ENCODE results near the gene RFX4.
A peak's percentile ranks its signal among the peaks of the same experiment; 100 is the strongest.

RFX4 gene

GRCh38 chr12:106692896-106693820, 110.4 kb downstream of the RFX4 start:
- FAIRE-seq: no peak

- FAIRE-seq: no peak
These were observed 113.3 kb downstream of the RFX4 start for GRCh38 chr12:106696071-106696470.

- FAIRE-seq: no peak
These were observed 114.0 kb downstream of the RFX4 start for GRCh38 chr12:106696681-106697417.

GRCh38 chr12:106704081-106704480, 121.3 kb downstream of the RFX4 start:
- FAIRE-seq: no peak

- no peak for FAIRE-seq
These were observed 123.2 kb downstream of the RFX4 start for GRCh38 chr12:106705971-106706370.

DNA sequence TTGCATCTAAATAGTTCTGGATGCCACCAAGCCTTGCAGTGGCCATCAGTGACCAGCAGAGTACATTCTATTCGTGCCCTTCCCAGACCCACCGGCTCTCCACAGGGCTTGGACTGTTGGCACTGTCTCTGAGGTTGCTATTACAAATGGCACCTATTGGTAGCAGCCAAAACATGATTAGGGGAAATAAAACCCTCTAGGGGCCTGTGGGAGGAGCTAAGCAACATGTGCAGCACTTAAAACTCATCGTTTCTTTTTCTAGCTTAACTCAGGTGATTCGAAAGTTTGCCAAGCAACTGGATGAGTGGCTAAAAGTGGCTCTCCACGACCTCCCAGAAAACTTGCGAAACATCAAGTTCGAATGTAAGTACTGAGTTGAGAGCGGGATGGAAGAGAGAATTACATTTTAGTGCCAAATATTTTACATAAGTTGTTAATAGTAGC, 126.3 kb downstream of the RFX4 start:
- no peak for FAIRE-seq

DNA sequence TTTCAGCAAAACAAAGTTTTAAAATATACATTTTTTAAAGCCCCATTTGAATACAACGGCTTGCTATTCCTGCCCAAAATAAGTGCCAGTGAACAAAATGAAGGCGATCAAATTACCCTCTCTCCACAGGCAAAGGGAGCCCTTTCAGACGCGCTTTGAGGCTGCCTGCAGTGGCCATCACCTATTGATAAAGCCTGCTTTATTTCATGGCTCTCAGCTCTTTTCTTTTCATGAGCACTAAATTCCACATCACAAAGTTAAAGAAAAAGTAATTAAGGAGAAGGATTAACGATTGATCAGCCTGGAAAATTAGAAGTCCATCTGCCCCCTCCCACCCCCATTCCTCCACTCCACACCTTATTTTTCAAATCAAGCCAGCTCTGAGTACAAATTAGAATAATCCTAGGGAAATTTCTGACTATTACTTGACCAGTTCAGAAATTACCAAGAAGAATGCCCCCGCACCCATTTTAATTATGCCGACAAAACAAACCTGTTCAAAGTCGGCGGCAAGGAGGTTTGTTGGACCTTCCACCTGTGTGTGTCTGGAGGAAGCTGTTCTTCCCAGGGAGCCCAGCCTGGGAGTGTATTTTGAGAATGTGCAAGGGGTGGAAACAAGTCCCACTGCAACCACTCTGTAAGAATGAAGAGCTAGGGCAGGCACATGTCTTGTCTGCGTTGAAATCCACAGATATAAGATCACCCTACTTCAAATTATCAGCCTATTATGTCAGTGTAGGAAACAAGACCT, 127.5 kb downstream of the RFX4 start:
- no peak for FAIRE-seq

DNA sequence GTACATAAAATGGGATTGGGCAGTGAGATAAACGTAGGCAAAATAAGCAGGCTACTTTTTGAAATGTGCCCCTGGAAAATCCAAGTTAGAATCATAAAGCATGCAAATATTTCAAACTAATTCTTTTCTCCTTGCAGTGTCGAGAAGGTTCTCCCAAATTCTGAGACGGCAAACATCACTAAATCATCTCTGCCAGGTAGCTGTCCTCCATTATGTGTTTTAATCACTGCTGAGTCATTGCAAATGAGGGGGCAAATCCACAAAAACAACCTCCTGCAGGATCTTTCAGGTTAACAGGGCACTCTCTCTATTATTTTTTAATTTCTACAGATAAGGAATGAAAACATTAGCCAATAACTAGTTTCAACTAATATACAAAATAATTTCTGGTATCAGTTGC, 128.5 kb downstream of the RFX4 start:
- no peak for FAIRE-seq

DNA sequence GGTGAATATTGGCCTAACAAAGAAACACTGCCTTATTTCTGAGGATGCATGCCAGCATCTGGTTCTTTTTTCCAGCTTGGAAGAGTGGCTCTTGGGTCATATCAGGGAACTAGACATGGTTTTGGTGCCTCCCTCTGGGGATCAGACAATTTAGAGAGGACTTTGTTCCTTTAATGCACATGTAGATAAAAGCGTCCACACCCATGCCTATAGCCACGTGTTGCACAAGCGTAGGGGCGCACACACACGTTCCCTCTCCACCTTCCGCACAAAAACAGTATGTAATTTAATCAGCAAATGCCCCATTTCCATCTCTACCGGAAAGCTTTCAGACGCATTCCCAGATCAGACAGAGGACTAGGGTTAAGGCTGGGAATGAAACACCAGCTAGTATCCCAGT, 130.0 kb downstream of the RFX4 start:
- FAIRE-seq: no peak

DNA sequence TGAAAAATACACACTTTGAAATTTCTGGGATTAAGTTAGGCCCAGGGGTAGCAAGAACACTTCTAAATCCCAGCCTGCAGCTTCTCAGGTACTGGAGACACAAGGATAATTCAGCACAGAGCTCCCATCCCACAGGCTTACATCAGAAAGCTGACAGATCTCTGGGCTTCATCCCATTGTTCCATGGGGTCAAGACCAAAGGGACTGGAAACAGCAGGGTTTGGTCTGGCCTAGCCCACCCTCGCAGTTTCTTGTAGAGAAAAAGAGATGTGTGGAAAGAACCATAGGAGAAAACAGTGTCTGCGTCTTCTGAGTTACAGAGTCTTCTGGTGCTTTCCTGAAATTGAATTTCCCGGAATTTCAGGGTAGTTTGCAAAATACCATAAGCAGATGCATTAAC, 132.1 kb downstream of the RFX4 start:
- FAIRE-seq: no peak

GRCh38 chr12:106715582-106715981, 132.8 kb downstream of the RFX4 start:
- no peak for FAIRE-seq

GRCh38 chr12:106717673-106718072, 134.9 kb downstream of the RFX4 start:
- no peak for FAIRE-seq

DNA sequence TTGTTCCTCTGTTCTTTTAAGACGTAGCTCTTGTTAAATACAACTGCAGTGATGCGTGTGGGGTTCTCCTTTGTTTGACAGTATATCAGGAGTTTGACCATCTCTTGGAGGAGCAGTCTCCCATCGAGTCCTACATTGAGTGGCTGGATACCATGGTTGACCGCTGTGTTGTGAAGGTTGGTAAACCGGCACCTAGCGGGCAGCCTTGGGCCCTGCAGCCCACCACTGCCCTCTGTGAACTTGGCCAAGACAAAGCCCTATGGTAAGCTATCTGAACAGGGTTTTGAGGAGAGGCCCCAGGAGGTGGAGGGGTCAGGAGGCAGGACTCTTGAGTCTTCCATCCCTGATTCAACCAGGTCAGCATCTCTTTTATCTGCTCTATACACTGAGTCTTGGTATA, 137.1 kb downstream of the RFX4 start:
- no peak for FAIRE-seq

- no peak for FAIRE-seq
These were observed 137.9 kb downstream of the RFX4 start for GRCh38 chr12:106720696-106721095.

DNA sequence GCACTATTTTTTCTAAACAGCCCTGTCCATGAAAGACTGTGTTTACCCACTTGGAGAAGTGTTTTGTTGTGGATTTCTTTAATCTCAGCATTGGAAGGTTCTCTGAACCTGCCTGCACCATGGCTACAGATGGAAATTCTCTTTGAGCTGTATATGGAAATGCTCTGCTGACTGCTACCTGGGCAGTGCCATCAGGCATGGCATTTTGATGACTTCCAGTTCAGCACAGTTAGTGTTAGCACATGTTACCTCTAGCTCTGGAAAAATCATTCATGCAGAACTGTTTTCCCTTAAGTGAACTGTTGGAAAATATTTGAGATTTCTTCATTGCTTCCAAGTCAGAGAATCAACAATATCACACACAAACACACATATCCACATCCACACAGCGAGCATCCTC, 139.1 kb downstream of the RFX4 start:
- no peak for FAIRE-seq

- FAIRE-seq: no peak
These were observed 140.0 kb downstream of the RFX4 start for GRCh38 chr12:106722837-106723236.

DNA sequence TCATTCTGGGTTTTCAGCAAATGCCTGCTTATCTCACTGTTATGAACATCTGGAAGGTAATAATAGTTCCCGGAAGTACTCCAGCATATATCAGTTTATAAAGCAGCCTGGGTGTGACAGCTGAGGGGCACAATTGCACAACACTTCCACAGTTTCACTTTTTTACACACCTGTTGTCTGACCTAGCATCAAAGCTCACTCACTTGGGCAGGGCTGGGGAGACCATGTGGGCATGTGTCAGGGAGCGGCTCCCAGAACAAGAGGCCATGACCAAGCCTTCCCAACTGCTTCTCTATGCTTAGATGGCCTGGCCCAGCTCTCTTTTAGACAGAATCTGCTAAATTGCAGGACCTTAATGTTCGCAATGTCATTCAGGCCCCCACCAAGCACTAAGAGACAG, 140.6 kb downstream of the RFX4 start:
- no peak for FAIRE-seq

GRCh38 chr12:106724116-106724515, 141.3 kb downstream of the RFX4 start:
- FAIRE-seq: no peak

- FAIRE-seq: no peak
These were observed 142.1 kb downstream of the RFX4 start for GRCh38 chr12:106724934-106725333.

DNA sequence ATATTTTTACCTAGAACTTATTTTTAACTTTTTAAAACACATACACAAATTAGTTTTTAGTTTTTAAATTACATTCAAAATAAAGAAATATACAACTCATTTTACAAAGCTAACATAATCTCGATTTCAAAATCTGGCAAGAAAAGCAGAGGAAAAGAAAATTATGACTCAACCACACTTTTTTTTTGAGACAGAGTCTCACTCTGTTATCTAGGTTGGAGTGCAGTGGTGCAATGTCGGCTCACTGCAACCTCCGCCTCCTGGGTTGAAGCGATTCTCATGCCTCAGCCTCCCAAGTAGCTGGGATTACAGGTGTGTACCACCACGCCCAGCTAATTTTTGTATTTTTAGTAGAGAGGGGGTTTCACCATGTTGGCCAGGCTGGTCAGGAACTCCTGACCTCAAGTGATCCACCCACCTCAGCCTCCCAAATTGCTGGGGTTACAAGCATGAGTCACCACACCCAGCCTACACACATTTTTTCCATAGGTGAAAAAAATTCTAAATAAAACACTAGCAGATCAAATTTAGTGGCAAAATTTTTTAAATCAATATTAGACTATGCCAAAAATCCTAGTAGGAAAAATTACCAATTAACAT, 143.9 kb downstream of the RFX4 start:
- FAIRE-seq: peak; percentile 6

DNA sequence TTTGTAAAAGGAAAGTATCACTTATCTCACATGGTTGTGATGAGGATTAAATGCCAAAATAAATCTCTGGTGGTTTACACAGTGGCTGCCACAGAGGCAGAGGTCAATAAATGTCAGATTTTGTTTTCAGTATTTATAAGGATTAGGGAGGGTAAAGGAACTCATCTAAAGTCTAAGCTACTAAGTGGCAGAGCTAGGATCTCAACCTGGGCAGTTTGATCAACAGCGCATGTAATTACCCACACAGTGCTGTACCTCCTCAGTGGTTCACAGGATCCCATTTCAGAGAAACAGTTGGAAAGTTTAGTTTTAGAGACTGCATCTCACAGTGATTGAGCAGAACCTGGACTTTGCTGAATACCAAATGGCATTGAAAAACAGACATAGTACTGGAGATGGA, 146.8 kb downstream of the RFX4 start:
- FAIRE-seq: no peak

GRCh38 chr12:106732890-106733289, 150.1 kb downstream of the RFX4 start:
- FAIRE-seq: no peak

DNA sequence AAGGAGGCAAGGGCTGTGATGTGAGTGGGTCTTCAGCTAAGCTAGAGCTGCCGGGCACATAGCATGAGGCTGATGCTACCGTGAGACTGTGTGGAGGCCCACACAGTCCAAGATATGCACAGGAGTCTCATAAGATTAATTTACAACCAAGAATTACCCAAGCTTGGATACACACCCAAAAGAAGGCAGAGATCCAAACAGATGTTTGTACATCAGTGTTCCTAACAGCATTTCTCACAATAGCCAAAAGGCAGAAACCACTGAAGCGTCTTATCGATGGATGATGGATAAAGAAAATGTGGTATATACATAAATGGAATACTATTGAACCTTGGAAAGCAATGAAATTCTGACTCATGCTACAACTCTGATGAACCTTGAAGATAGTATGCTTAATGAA, 150.9 kb downstream of the RFX4 start:
- FAIRE-seq: no peak
